ENCODE data around the gene FAM114A1. TPM values are rescaled to one million over a fixed set of nuclear protein-coding genes. Genes with fewer than 3 reads are reported as not detected.
A peak's percentile ranks its signal among the peaks of the same experiment; 100 is the strongest.

FAM114A1 gene
- 100 to 1,000 TPM; 161 to 210 (median 187) TPM for total RNA-seq (2021; fragmentation: NEBNext Ultra II Directional; extraction: Animal tissue kit (Norgen Biotek cat#: 25700))
- long read RNA-seq, full-length matches to known transcripts: 4 of 254 reads
- long read RNA-seq, partial matches to known transcripts: 58 of 254 reads
- long read RNA-seq, other reads (novel, unspliced or antisense): 192 of 254 reads

GRCh38 chr4:38867478-38868058 lies at the start of gene FAM114A1:
FAM114A1 (plus strand) TSS chr4:38867806; CDS start chr4:38878079, 10,273 bp downstream.
- H3K9me3 Mint-ChIP-seq: no peaks in the 10 kb centered on the region
- H3K4me1 Mint-ChIP-seq (ENCODE audit: low read depth): peaks cover 50% of the 10 kb centered on the region
- DNase-seq: peak; percentile 48
- no peak for TF ChIP-seq CTCF (IDR thresholded peaks at IDR 0.05)
- peak within 1 kb of the TSS; percentile 97 for H3K27ac Mint-ChIP-seq
- peaks cover 38% of the 10 kb centered on the region for H3K36me3 Mint-ChIP-seq (ENCODE audit: low read depth)
- peak within 1 kb of the TSS; percentile 90 for H3K4me3 Mint-ChIP-seq
- no peaks in the 10 kb centered on the region; the same call in none of the 2 replicates for H3K27me3 Mint-ChIP-seq (ENCODE audit: insufficient read depth)

- peaks cover 26% of the 10 kb centered on the region for H3K27me3 Mint-ChIP-seq (ENCODE audit: insufficient read depth)
- no peak overlapping the region for H3K4me3 Mint-ChIP-seq
- peaks cover 5% of the 10 kb centered on the region; the same call in 1 of the 2 replicates for H3K9me3 Mint-ChIP-seq
- H3K36me3 Mint-ChIP-seq (ENCODE audit: low read depth): peaks cover 4% of the 10 kb centered on the region; the same call in 1 of the 2 replicates
- no peak for TF ChIP-seq CTCF (IDR thresholded peaks at IDR 0.05)
- DNase-seq: no peak
- H3K27ac Mint-ChIP-seq: no peak overlapping the region
- H3K4me1 Mint-ChIP-seq (ENCODE audit: low read depth): no peaks in the 10 kb centered on the region
These were observed 49.1 kb upstream of the FAM114A1 start for GRCh38 chr4:38818441-38818976.

GRCh38 chr4:38819569-38819968 lies 48.0 kb upstream of the FAM114A1 start:
- Mint-ChIP-seq H3K27me3 (ENCODE audit: insufficient read depth) (peaks cover 24% of the 10 kb centered on the region), H3K27ac (no peak overlapping the region), H3K9me3 (peaks cover 5% of the 10 kb centered on the region; the same call in 1 of the 2 replicates), H3K36me3 (ENCODE audit: low read depth) (peaks cover 4% of the 10 kb centered on the region; the same call in 1 of the 2 replicates), H3K4me1 (ENCODE audit: low read depth) (no peaks in the 10 kb centered on the region; the same call in 1 of the 2 replicates), H3K4me3 (no peak overlapping the region)
- no peak for TF ChIP-seq CTCF (IDR thresholded peaks at IDR 0.05)
- no peak for DNase-seq

- H3K4me3 Mint-ChIP-seq: no peak overlapping the region
- DNase-seq: no peak
- no peaks in the 10 kb centered on the region; the same call in 1 of the 2 replicates for H3K4me1 Mint-ChIP-seq (ENCODE audit: low read depth)
- H3K27me3 Mint-ChIP-seq (ENCODE audit: insufficient read depth): peaks cover 20% of the 10 kb centered on the region
- no peak for TF ChIP-seq CTCF (IDR thresholded peaks at IDR 0.05)
- H3K36me3 Mint-ChIP-seq (ENCODE audit: low read depth): peaks cover 4% of the 10 kb centered on the region; the same call in 1 of the 2 replicates
- H3K27ac Mint-ChIP-seq: no peak overlapping the region
- H3K9me3 Mint-ChIP-seq: peaks cover 5% of the 10 kb centered on the region; the same call in 1 of the 2 replicates
These were observed 47.1 kb upstream of the FAM114A1 start for GRCh38 chr4:38820329-38821061.

- Mint-ChIP-seq H3K4me1 (ENCODE audit: low read depth) (no peaks in the 10 kb centered on the region; the same call in 1 of the 2 replicates), H3K9me3 (peaks cover 5% of the 10 kb centered on the region; the same call in 1 of the 2 replicates), H3K4me3 (no peak overlapping the region), H3K27ac (no peak overlapping the region), H3K36me3 (ENCODE audit: low read depth) (peaks cover 4% of the 10 kb centered on the region; the same call in 1 of the 2 replicates), H3K27me3 (ENCODE audit: insufficient read depth) (peaks cover 21% of the 10 kb centered on the region)
- no peak for TF ChIP-seq CTCF (IDR thresholded peaks at IDR 0.05)
- DNase-seq: peak; percentile 29
These were observed 45.9 kb upstream of the FAM114A1 start for GRCh38 chr4:38821739-38822138.
